Ishikawa (cell line): ENCODE data around the gene MRPL14.

Source experiments
- CEBPB ChIP-seq: IDR thresholded peaks from 2 replicates; pipeline ENCODE4 v1.6.1; 2012
- CREB1 ChIP-seq: IDR thresholded peaks from 2 replicates; pipeline ENCODE4 v1.6.1; 2012; ENCODE audit warnings: low read depth
- EP300 ChIP-seq: IDR thresholded peaks from 2 replicates; pipeline ENCODE4 v1.6.1; 2012; ENCODE audit warnings: borderline replicate concordance
- FOXM1 ChIP-seq: IDR thresholded peaks from 2 replicates; pipeline ENCODE4 v1.6.1; 2012; ENCODE audit warnings: low read depth, borderline replicate concordance
- RAD21 ChIP-seq: IDR thresholded peaks from 2 replicates; pipeline ENCODE4 v1.6.1; 2012; ENCODE audit warnings: low read depth
- YY1 ChIP-seq: IDR thresholded peaks from 2 replicates; pipeline ENCODE4 v1.6.1; 2012; ENCODE audit warnings: low read depth
- ZBTB7A ChIP-seq: IDR thresholded peaks from 2 replicates; pipeline ENCODE4 v1.6.1; 2012; ENCODE audit warnings: low read depth
- TF ChIP-seq, protein P1 (sequence below): IDR thresholded peaks from 2 replicates; pipeline ENCODE4 v1.6.1; 2012
- TF ChIP-seq, protein P2 (sequence below): IDR thresholded peaks from 2 replicates; pipeline ENCODE4 v1.6.1; 2012; ENCODE audit warnings: low read depth, mild to moderate bottlenecking
- TF ChIP-seq, protein P3 (sequence below): IDR thresholded peaks from 2 replicates; pipeline ENCODE4 v1.6.1; 2012

DNA sequence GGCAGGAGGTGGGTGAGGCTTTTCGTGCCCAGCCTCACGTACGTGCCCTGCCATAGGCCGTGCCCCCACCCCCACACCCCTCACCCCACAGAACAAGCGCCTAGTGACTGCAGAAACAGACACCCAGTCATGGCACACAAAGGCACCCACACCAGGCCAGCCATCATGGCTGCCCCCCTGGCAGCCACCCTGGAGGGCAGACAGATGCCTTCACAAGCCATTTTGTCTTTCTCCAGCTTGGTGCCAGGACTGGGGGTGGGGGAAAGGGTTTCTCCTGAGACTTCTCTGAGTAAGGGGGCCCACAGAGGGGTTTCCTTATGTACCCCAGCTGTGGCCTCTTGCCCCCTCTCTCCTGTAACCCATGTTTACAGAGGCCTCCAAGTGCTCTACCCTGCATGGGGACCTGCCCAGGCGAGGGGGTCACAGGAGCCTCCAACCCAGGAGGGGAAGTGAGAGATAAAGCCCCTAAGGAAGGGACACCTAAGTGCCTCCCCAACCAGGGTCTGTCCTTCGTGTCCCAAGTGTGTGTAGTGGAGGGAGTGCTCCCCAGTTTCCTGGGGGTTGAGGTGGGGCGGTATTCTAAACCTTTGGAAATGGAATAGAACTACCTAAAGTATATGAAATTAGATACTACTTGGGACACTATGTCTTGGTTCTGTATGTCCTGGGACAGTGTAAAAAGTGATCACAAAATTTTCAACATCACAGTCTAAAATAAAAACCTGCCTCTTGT is 49.9 kb downstream of the MRPL14 start:
- TF ChIP-seq YY1 (no peak), CREB1 (no peak), ZBTB7A (no peak), CEBPB (no peak), RAD21 (no peak), FOXM1 (no peak), EP300 (no peak)
- TF ChIP-seq, protein P1, sequence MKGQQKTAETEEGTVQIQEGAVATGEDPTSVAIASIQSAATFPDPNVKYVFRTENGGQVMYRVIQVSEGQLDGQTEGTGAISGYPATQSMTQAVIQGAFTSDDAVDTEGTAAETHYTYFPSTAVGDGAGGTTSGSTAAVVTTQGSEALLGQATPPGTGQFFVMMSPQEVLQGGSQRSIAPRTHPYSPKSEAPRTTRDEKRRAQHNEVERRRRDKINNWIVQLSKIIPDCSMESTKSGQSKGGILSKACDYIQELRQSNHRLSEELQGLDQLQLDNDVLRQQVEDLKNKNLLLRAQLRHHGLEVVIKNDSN = no peak
- TF ChIP-seq, protein P2, sequence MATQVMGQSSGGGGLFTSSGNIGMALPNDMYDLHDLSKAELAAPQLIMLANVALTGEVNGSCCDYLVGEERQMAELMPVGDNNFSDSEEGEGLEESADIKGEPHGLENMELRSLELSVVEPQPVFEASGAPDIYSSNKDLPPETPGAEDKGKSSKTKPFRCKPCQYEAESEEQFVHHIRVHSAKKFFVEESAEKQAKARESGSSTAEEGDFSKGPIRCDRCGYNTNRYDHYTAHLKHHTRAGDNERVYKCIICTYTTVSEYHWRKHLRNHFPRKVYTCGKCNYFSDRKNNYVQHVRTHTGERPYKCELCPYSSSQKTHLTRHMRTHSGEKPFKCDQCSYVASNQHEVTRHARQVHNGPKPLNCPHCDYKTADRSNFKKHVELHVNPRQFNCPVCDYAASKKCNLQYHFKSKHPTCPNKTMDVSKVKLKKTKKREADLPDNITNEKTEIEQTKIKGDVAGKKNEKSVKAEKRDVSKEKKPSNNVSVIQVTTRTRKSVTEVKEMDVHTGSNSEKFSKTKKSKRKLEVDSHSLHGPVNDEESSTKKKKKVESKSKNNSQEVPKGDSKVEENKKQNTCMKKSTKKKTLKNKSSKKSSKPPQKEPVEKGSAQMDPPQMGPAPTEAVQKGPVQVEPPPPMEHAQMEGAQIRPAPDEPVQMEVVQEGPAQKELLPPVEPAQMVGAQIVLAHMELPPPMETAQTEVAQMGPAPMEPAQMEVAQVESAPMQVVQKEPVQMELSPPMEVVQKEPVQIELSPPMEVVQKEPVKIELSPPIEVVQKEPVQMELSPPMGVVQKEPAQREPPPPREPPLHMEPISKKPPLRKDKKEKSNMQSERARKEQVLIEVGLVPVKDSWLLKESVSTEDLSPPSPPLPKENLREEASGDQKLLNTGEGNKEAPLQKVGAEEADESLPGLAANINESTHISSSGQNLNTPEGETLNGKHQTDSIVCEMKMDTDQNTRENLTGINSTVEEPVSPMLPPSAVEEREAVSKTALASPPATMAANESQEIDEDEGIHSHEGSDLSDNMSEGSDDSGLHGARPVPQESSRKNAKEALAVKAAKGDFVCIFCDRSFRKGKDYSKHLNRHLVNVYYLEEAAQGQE = no peak
- TF ChIP-seq, protein P3, sequence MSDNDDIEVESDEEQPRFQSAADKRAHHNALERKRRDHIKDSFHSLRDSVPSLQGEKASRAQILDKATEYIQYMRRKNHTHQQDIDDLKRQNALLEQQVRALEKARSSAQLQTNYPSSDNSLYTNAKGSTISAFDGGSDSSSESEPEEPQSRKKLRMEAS = no peak
